ENCODE results near the gene NEK6.

NEK6 gene

DNA sequence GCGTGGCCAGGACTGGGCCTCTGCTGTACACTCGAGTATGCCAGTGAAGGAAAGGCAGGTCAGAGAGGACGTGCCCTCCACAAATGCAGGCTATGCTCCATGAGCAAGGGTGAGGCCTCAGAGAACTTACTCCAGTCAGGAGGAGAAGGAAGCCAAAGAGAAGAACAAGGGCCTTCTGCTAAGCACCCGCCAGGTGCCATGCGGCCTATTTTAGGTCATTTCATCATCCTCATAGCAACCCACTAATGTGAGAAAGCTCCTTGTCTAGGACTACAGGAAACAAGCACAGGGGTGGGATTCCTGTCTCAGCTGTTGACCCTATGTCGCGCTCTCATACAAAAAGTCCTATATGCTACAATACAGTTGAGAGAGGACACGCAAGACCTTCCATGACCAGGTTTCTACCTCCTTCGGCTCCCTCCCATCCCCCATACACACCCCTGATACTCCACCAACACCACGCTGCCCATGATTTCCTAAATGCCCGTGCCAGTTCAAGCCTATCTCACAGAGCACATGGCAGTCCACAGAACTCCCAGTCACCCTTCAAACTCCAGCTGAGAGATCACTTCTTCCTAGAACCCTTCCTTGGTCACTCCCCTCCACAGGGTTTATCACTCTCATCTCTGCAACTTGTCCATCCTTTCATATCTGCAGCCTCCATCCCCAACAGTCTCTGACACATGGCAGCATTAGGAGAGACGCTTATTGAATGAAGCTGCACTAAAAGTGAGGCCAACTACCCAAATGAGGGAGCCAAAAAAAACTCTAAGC lies 130.7 kb downstream of the NEK6 start:
- TF ChIP-seq, protein P1, sequence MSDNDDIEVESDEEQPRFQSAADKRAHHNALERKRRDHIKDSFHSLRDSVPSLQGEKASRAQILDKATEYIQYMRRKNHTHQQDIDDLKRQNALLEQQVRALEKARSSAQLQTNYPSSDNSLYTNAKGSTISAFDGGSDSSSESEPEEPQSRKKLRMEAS (IDR thresholded peaks at IDR 0.05; ENCODE audit: low read depth, low read length): no peak
- TF ChIP-seq, protein P2, sequence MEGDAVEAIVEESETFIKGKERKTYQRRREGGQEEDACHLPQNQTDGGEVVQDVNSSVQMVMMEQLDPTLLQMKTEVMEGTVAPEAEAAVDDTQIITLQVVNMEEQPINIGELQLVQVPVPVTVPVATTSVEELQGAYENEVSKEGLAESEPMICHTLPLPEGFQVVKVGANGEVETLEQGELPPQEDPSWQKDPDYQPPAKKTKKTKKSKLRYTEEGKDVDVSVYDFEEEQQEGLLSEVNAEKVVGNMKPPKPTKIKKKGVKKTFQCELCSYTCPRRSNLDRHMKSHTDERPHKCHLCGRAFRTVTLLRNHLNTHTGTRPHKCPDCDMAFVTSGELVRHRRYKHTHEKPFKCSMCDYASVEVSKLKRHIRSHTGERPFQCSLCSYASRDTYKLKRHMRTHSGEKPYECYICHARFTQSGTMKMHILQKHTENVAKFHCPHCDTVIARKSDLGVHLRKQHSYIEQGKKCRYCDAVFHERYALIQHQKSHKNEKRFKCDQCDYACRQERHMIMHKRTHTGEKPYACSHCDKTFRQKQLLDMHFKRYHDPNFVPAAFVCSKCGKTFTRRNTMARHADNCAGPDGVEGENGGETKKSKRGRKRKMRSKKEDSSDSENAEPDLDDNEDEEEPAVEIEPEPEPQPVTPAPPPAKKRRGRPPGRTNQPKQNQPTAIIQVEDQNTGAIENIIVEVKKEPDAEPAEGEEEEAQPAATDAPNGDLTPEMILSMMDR (IDR thresholded peaks at IDR 0.05; ENCODE audit: low read depth, low read length): no peak
- H3K4me3 ChIP-seq (ENCODE audit: low read depth, low read length): no peak overlapping the region
- DNase-seq (ENCODE audit: low read depth): peak; percentile 51

DNA sequence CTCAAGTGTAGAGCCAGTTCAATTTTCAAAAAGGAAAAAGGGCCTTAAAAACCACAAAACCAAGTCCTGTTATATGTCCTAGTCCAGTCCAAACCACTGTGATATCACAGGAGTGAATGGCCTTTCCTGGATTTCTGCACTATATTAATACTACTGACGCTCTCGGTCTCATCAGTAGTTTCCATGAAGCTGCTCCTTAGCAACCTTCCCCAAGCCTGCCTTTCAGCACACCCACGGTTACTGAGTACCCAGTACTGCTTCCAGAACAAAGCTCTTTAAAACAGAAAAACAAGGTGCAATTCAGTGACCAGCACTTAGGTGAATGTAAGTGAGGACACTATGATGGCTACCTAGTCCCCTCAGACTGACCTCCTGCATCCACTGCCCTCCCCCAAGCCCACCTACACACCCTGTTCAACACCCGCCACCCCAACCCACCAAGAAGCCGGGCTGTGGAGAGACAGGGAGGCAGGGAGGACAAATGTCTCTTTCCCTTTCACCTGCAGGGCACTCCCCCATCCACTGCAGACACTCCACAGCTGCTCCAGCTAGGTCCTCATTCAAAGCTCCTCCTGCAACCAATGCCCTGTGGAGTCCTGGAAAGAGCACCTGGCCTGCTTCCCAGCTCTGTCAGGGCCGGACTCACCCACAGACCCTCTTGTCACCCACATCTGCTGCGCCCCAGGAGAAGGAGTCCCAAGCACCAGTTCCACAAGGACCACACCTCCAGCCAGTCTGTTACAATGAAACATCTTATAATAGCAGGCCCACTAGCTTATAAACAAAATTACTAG lies 131.6 kb downstream of the NEK6 start:
- DNase-seq (ENCODE audit: low read depth): no peak
- TF ChIP-seq MYC (IDR thresholded peaks at IDR 0.05; ENCODE audit: low read depth, low read length): no peak
- TF ChIP-seq, protein P1 (IDR thresholded peaks at IDR 0.05; ENCODE audit: low read depth, low read length): no peak
- no peak overlapping the region for H3K4me3 ChIP-seq (ENCODE audit: low read depth, low read length)

DNA sequence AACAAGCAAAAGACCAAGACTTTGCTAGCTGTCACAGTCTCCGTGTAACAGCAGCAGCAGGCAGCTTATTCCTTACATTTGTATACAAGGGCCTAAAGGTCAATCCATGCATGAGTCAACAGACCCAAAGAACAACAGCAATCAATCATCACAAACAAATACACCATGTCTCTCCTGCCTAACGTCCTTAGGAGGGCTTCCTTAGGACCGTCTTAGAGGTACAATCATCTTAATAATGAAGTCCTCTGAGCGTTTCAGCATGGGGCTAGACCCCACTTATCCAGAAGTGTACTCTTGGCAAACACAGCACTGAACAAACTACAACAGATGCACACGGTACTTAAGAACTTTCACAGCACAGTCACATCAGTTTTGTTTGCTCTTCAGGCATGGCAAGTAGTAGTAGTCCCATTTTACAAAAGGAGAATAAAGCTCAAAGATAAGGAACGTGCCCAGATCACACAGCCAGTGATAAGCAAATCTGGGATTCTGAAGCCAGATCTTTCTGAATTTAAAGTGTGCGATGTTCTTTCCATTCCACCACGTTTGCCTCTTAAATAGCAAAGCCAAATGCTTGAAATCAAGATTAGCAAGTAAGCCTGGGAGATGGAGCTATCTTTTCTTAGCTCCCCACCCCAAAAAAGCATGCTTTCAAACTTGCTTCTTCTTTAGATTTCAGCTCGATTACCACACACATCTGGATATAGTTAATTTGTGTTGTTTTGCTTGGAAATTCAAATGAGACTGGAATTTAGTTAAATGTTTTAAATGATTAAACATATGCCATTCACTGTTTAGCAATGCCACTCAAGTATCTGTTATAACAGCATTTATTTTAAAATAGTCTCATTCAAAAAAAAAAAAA lies 133.3 kb downstream of the NEK6 start:
- TF ChIP-seq POLR2A (IDR thresholded peaks at IDR 0.05; ENCODE audit: extremely low read depth, insufficient read length): no peak
- TF ChIP-seq, protein P2 (IDR thresholded peaks at IDR 0.05; ENCODE audit: low read depth, low read length): no peak
- TF ChIP-seq, protein P1 (IDR thresholded peaks at IDR 0.05; ENCODE audit: low read depth, low read length): no peak
- TF ChIP-seq MYC (IDR thresholded peaks at IDR 0.05; ENCODE audit: low read depth, low read length): no peak
- no peak for DNase-seq (ENCODE audit: low read depth)

DNA sequence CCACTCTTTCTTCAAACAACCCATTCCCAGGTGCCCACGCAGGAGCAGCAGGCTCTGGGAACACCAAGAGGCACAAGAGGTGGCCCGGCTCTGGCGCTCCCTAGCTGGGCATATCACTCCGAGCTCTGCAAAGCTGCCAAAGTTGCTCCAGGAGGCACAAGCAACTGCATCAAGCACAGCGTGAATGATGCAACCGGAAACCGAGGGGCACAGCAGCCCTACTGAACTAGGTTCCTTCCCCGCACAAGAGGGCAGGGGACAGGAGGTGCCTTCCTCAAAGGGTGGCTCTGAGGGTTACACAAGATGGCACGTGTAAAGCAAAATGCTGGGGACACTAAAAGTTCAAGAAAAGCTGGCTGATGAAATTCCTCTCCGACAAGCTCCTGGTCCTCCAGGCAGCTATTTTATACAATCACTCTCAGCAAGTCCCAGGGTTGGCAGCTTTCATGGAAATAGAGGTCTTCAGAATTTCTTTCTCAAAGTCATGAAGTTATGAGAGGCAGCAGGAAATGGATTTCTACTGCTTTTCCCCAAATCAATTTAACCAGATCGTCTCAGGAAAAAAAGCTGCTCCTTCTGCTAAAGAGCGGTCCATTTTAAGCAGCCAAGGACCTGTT lies 134.6 kb downstream of the NEK6 start:
- peak overlapping the region; percentile 35 for H3K4me3 ChIP-seq (ENCODE audit: low read depth, low read length)
- TF ChIP-seq, protein P1 (IDR thresholded peaks at IDR 0.05; ENCODE audit: low read depth, low read length): peak; percentile 94
- TF ChIP-seq POLR2A (IDR thresholded peaks at IDR 0.05; ENCODE audit: extremely low read depth, insufficient read length): peak; percentile 45
- TF ChIP-seq, protein P2 (IDR thresholded peaks at IDR 0.05; ENCODE audit: low read depth, low read length): peak; percentile 6
- TF ChIP-seq MYC (IDR thresholded peaks at IDR 0.05; ENCODE audit: low read depth, low read length): peak; percentile 98

More for the DNA sequence above, 133.3 kb downstream of the NEK6 start:
- H3K4me3 ChIP-seq (ENCODE audit: low read depth, low read length): peak overlapping the region; percentile 10

DNA sequence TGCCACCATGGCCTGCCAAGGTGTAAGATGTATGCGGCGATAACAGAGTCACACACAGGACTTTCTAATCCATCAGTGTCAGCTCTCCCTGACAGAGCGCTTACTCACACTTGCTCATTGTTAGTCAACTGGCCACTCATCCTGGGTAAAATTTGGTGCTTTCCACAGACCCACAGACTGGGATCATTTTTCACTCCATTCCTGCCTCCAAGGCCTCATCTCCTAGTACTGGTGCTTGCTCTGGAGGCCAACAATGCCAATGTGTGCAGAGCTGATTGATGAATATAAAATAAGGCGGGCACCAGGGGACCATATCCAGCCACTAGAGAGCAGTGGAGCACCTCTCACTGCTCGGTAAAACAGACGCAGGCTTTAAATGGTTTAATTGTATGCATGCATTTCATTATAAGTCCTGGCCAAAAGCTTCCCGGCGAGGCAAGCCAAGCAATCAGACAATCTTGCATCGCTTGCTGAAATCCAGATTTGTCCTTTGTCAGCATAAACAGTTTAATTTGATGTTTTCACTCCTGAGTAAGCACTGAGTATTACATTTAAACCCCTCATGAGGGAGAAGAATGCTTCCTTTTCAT lies 135.2 kb downstream of the NEK6 start:
- peak overlapping the region; percentile 33 for H3K4me3 ChIP-seq (ENCODE audit: low read depth, low read length)
- peak; percentile 80 for DNase-seq (ENCODE audit: low read depth)
- TF ChIP-seq, protein P2 (IDR thresholded peaks at IDR 0.05; ENCODE audit: low read depth, low read length): peak; percentile 43
- no peak for TF ChIP-seq MYC (IDR thresholded peaks at IDR 0.05; ENCODE audit: low read depth, low read length)

More for the DNA sequence above, 134.6 kb downstream of the NEK6 start:
- DNase-seq (ENCODE audit: low read depth): peak; percentile 98

Measured in NB4 (cell line).